OCI-LY1 (cell line): ENCODE data around the gene RNF40.

Source experiments
- H2AFZ ChIP-seq: fragments of 200-600 bp; sonication (generic), shearing (Covaris generic); 2 replicates; pipeline ENCODE4 v1.6.0; 2014; ENCODE audit warnings: antibody characterized with exemption, mild to moderate bottlenecking, low read length
- H3F3A ChIP-seq: fragments of 200-600 bp; sonication (generic), shearing (Covaris generic); 2 replicates; pipeline ENCODE4 v1.6.0; 2014; ENCODE audit warnings: mild to moderate bottlenecking, antibody characterized with exemption, low read length, moderate library complexity; ENCODE audit not compliant: insufficient read depth
- H3K27ac ChIP-seq: fragments of 200-600 bp; sonication (generic); 2 replicates; pipeline ENCODE4 v1.5.1; 2014; ENCODE audit warnings: low read length, mixed run types, mild to moderate bottlenecking, low read depth; ENCODE audit not compliant: poor library complexity, severe bottlenecking
- H3K27me3 ChIP-seq: fragments of 200-600 bp; sonication (generic); 2 replicates; pipeline ENCODE4 v1.6.0; 2014; ENCODE audit warnings: antibody characterized with exemption, mild to moderate bottlenecking, low read length, moderate library complexity; ENCODE audit not compliant: insufficient read depth
- H3K36me3 ChIP-seq: fragments of 200-600 bp; sonication (generic); 2 replicates; pipeline ENCODE4 v1.6.1; 2014; ENCODE audit warnings: mild to moderate bottlenecking, antibody characterized with exemption, low read length, moderate library complexity, mixed read lengths; ENCODE audit not compliant: insufficient read depth
- H3K4me1 ChIP-seq: fragments of 200-600 bp; sonication (generic); 2 replicates; pipeline ENCODE4 v1.5.1; 2014; ENCODE audit warnings: mild to moderate bottlenecking, low read length, moderate library complexity; ENCODE audit not compliant: insufficient read depth, severe bottlenecking
- H3K4me2 ChIP-seq: fragments of 200-600 bp; sonication (generic), shearing (Covaris generic); 2 replicates; pipeline ENCODE4 v1.6.1; 2014; ENCODE audit warnings: low read length
- H3K4me3 ChIP-seq: fragments of 200-600 bp; sonication (generic); 2 replicates; pipeline ENCODE4 v1.5.1; 2014; ENCODE audit warnings: low read length, low read depth, mild to moderate bottlenecking, mixed read lengths; ENCODE audit not compliant: poor library complexity, severe bottlenecking
- H3K79me2 ChIP-seq: fragments of 200-600 bp; shearing (Covaris generic); 2 replicates; pipeline ENCODE4 v1.6.1; 2016; ENCODE audit warnings: mixed run types, low read length, mixed read lengths; ENCODE audit not compliant: insufficient read depth
- H3K9ac ChIP-seq: fragments of 200-600 bp; sonication (generic), shearing (Covaris generic); 2 replicates; pipeline ENCODE4 v1.6.1; 2014; ENCODE audit warnings: mild to moderate bottlenecking, low read length, mixed read lengths
- H3K9me2 ChIP-seq: fragments of 200-600 bp; sonication (generic), shearing (Covaris generic); 2 replicates; pipeline ENCODE4 v1.6.1; 2014; ENCODE audit warnings: low read depth, mild to moderate bottlenecking, low read length, mixed read lengths
- H3K9me3 ChIP-seq: fragments of 200-600 bp; shearing (Covaris generic); 2 replicates; pipeline ENCODE4 v1.6.1; 2014; ENCODE audit warnings: low read length, mixed read lengths
- H4K20me1 ChIP-seq: fragments of 200-600 bp; sonication (generic), shearing (Covaris generic); 2 replicates; pipeline ENCODE4 v1.6.0; 2016; ENCODE audit warnings: mild to moderate bottlenecking, low read length; ENCODE audit not compliant: insufficient read depth
- EZH2 ChIP-seq: fragments of 200-600 bp; sonication (generic), shearing (Covaris generic); IDR thresholded peaks from 2 replicates; pipeline ENCODE4 v1.8.0; 2017; ENCODE audit warnings: borderline replicate concordance, mixed run types, mild to moderate bottlenecking, antibody characterized with exemption, low read length, moderate library complexity, mixed read lengths
- TF ChIP-seq, protein P1 (sequence below): fragments of 200-600 bp; sonication (generic), shearing (Covaris generic); IDR thresholded peaks from 2 replicates; pipeline ENCODE4 v1.5.1; 2017; ENCODE audit warnings: mild to moderate bottlenecking, antibody characterized with exemption, low read length, moderate library complexity, mixed read lengths

The RNF40 gene

DNA sequence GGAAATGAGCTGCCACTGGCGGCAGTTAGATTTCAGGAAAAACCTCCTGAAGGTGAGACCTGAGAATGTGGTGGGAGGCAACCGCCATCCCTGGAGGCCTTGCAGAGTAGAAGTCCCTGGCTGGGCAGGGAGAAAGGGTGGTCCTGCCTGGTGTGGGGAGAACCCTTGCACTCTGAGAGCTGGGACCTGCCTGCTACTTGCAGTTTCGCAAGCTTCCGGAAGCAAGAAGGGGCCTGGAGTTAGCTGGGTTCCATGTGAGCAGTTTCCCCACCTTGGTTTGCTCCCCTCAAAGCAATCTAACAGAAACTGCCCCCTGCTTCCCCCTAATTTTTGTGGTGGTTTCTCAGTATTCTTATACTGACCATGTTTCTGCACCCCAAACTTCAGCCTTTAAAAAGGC, 18.4 kb downstream of the RNF40 start:
- no peak overlapping the region for H3K27ac ChIP-seq
- no peaks in the 10 kb centered on the region for H3K79me2 ChIP-seq
- H3K4me1 ChIP-seq: no peaks in the 10 kb centered on the region
- no peaks in the 10 kb centered on the region for H3K36me3 ChIP-seq
- H2AFZ ChIP-seq: no peak overlapping the region
- no peak overlapping the region for H3K4me2 ChIP-seq
- H3F3A ChIP-seq: no peaks in the 10 kb centered on the region
- no peaks in the 10 kb centered on the region for H3K9me3 ChIP-seq
- 0 out of 2 replicates have a peak, but pooled peaks cover 6% of the 10 kb centered on the region for H3K27me3 ChIP-seq
- no peak overlapping the region for H3K4me3 ChIP-seq
- TF ChIP-seq, protein P1, sequence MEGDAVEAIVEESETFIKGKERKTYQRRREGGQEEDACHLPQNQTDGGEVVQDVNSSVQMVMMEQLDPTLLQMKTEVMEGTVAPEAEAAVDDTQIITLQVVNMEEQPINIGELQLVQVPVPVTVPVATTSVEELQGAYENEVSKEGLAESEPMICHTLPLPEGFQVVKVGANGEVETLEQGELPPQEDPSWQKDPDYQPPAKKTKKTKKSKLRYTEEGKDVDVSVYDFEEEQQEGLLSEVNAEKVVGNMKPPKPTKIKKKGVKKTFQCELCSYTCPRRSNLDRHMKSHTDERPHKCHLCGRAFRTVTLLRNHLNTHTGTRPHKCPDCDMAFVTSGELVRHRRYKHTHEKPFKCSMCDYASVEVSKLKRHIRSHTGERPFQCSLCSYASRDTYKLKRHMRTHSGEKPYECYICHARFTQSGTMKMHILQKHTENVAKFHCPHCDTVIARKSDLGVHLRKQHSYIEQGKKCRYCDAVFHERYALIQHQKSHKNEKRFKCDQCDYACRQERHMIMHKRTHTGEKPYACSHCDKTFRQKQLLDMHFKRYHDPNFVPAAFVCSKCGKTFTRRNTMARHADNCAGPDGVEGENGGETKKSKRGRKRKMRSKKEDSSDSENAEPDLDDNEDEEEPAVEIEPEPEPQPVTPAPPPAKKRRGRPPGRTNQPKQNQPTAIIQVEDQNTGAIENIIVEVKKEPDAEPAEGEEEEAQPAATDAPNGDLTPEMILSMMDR: no peak
- no peak for TF ChIP-seq EZH2
- no peaks in the 10 kb centered on the region for H4K20me1 ChIP-seq
- no peak overlapping the region for H3K9ac ChIP-seq
- no peaks in the 10 kb centered on the region for H3K9me2 ChIP-seq

DNA sequence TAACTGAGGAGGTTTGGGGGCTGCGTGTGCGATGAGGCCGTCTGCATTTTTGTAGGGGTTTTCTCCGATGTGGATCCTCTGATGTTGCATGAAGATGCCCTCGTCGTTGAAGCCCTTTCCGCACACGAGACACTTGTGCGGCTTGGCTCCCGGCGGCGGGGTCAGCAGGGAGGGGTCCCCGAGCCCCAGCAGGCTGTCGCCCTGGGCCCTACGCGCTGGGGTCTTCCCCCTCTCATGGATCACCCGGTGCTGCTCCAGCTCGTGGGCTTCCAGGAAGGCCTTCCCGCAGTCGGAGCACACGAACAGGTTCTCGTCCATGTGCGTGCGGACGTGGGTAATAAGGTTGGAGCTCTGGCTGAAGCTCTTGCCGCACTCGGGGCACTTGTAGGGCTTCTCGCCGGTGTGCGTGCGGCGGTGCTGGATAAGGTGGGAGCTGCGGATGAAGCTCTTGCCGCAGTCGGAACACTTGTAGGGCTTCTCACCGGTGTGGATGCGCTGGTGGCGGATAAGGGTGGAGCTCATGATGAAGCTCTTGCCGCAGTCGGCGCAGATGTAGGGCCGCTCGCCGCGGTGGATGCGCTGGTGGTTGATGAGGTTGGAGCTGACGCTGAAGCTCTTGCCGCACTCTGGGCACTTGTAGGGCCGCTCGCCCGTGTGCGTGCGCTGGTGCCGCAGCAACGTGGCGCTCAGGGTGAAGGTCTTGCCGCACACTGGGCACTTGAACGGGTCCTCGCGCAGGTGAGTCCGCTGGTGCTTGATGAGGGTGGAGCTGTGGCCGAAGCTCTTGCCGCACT, 20.6 kb downstream of the RNF40 start:
- Histone ChIP-seq H3K27ac (no peak overlapping the region), H2AFZ (no peak overlapping the region), H3K36me3 (no peaks in the 10 kb centered on the region), H3K4me2 (no peak overlapping the region), H3F3A (no peaks in the 10 kb centered on the region), H3K79me2 (no peaks in the 10 kb centered on the region), H3K4me3 (no peak overlapping the region), H4K20me1 (no peaks in the 10 kb centered on the region), H3K9me2 (no peaks in the 10 kb centered on the region), H3K27me3 (0 out of 2 replicates have a peak, but pooled peaks cover 6% of the 10 kb centered on the region), H3K9me3 (no peaks in the 10 kb centered on the region), H3K9ac (no peak overlapping the region), H3K4me1 (no peaks in the 10 kb centered on the region)
- TF ChIP-seq, protein P1: no peak
- TF ChIP-seq EZH2: no peak

DNA sequence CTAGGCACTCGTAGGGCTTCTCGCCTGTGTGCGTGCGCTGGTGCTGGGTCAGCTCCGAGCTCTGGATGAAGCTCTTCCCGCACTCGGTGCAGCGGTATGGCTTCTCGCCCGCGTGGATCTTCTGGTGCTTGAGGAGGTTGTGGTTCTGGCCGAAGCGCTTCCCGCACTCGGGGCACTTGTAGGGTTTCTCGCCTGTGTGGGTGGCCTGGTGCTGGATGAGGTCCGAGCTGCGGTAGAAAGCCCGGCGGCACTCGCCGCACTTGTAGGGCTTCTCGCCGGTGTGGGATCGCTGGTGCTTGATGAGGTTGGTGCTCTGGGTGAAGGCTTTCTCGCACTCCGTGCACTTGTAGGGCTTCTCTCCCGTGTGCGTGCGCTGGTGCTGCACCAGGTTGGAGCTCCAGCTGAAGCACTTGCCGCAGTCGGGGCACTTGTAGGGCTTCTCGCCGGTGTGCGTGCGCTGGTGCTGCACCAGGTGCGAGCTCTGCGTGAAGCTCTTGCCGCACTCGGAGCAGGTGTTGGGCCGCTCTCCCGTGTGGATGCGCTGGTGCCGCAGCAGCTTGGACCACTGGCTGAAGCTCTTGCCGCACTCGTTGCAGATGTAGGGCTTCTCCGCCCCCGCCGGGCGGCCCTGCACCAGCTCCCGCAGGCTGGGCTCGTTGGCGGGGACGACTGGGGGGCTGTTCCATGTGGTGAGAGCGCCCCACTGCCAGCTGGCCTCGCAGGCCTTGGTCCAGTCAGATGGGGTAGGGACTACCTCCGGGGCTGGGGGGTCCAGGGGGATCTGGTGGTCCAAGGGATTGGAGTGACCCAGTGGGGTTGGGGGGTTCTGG, 21.4 kb downstream of the RNF40 start:
- TF ChIP-seq, protein P1: no peak
- no peak for TF ChIP-seq EZH2
- Histone ChIP-seq H3K4me1 (no peaks in the 10 kb centered on the region), H3K9me3 (no peaks in the 10 kb centered on the region), H3K36me3 (no peaks in the 10 kb centered on the region), H4K20me1 (no peaks in the 10 kb centered on the region), H3K79me2 (no peaks in the 10 kb centered on the region), H3K9me2 (no peaks in the 10 kb centered on the region), H3F3A (no peaks in the 10 kb centered on the region), H3K9ac (no peak overlapping the region), H2AFZ (no peak overlapping the region), H3K27ac (no peak overlapping the region), H3K4me3 (no peak overlapping the region), H3K27me3 (0 out of 2 replicates have a peak, but pooled peaks cover 6% of the 10 kb centered on the region), H3K4me2 (no peak overlapping the region)
